HepG2 (cell line): Measurements from ENCODE around the gene SERPINE2.

Source experiments
- CHD2 ChIP-seq: IDR thresholded peaks from 2 replicates; pipeline ENCODE4 v1.6.1; 2011; ENCODE audit warnings: low read depth, low read length, improper control_type of control experiment
- ELF3 ChIP-seq: IDR thresholded peaks from 2 replicates; pipeline ENCODE4 v1.6.1; 2016; ENCODE audit warnings: missing genetic modification reagents, missing compliant biosample characterization
- FOXA1 ChIP-seq, 2 experiments: fragments of 450-650 bp in 1 of 2; sonication (generic) in 1 of 2; formaldehyde crosslinking in 1 of 2; IDR thresholded peaks; 2 replicates each; pipeline versions ENCODE4 v1.4.0 to v1.6.1; 2016 to 2020; ENCODE audit warnings: missing genetic modification reagents in 1 of 2
- NFKBIZ ChIP-seq: IDR thresholded peaks from 2 replicates; pipeline ENCODE4 v1.6.1; 2018; ENCODE audit warnings: missing genetic modification reagents, missing compliant biosample characterization
- POLR2A ChIP-seq, 2 experiments: IDR thresholded peaks; 2 replicates each; pipeline ENCODE4 v1.6.1; 2011; ENCODE audit warnings: low read depth in 2 of 2, low read length in 2 of 2, mild to moderate bottlenecking in 1 of 2, moderate library complexity in 1 of 2; ENCODE audit not compliant: insufficient read depth in 1 of 2
- ZNF530 ChIP-seq: sonication (generic); formaldehyde crosslinking; IDR thresholded peaks from 2 replicates; pipeline ENCODE4 v1.5.0; 2020; ENCODE audit warnings: low read depth, mild to moderate bottlenecking, missing genetic modification reagents
- ZNF703 ChIP-seq: sonication (generic); formaldehyde crosslinking; IDR thresholded peaks from 2 replicates; pipeline ENCODE4 v1.5.1; 2020; ENCODE audit warnings: missing genetic modification reagents, mild to moderate bottlenecking, moderate library complexity, borderline replicate concordance

GRCh38 chr2:223980803-223981202, 58.3 kb downstream of the SERPINE2 start:
- TF ChIP-seq ZNF703 (CRISPR knock-in tag) (no peak), CHD2 (no peak), ZNF530 (no peak), POLR2A (IDR thresholded peaks at IDR 0.05; ENCODE audit: insufficient read depth in 1 of 2, low read depth in 2 of 2, low read length in 2 of 2) (no peak), FOXA1 (IDR thresholded peaks at IDR 0.05) (no peak), FOXA1 (CRISPR knock-in tag; IDR thresholded peaks at IDR 0.05) (no peak), ELF3 (CRISPR knock-in tag) (no peak), NFKBIZ (CRISPR knock-in tag) (no peak)
